Epithelial cell of proximal tubule (primary cell): ENCODE results near the gene MAFF. TPM values are rescaled to one million over a fixed set of nuclear protein-coding genes. Genes with fewer than 3 reads are reported as not detected.
"Not testable (repeated sequence)": the region's sequence is repeated elsewhere in the genome, so short reads cannot be mapped to it uniquely, and the experiment has no call there.

Experiments used
- DNase-seq: peaks from one replicate; pipeline ENCODE4 v3.0.0-alpha.2; 2011; ENCODE audit warnings: low read depth
- H3K4me3 ChIP-seq: 2 replicates; pipeline ENCODE4 v1.5.1; 2011; ENCODE audit warnings: low read depth, mild to moderate bottlenecking, low read length
- total RNA-seq: library from RNA; depleted of rRNA; stranded (reverse); fragments of >200 nt; gene quantifications from 2 replicates; pipeline ENCODE4 v1.2.3, GENCODE V29; 2015
- TF ChIP-seq, protein P1 (sequence below): conservative IDR thresholded peaks from 2 replicates; pipeline ENCODE4 v1.5.1; 2012; ENCODE audit warnings: low read depth, mild to moderate bottlenecking, low read length

Gene MAFF
- total RNA-seq, 1 donor from 2014 or later = 42.1 TPM

DNA sequence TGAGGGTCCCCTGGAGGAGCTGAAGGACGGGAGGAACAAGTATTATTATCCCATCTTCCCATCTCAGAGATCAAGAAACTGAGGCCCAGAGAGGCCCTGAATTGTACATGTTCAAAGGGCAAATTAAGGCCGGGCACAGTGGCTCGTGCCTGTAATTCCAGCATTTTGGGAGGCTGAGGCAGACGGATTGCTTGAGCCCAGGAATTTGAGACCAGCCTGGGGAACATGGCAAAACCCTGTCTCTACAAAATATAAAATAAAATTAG lies 28.2 kb upstream of the MAFF start:
- H3K4me3 ChIP-seq = no peak overlapping the region
- TF ChIP-seq, protein P1, sequence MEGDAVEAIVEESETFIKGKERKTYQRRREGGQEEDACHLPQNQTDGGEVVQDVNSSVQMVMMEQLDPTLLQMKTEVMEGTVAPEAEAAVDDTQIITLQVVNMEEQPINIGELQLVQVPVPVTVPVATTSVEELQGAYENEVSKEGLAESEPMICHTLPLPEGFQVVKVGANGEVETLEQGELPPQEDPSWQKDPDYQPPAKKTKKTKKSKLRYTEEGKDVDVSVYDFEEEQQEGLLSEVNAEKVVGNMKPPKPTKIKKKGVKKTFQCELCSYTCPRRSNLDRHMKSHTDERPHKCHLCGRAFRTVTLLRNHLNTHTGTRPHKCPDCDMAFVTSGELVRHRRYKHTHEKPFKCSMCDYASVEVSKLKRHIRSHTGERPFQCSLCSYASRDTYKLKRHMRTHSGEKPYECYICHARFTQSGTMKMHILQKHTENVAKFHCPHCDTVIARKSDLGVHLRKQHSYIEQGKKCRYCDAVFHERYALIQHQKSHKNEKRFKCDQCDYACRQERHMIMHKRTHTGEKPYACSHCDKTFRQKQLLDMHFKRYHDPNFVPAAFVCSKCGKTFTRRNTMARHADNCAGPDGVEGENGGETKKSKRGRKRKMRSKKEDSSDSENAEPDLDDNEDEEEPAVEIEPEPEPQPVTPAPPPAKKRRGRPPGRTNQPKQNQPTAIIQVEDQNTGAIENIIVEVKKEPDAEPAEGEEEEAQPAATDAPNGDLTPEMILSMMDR = no peak
- no peak for DNase-seq

DNA sequence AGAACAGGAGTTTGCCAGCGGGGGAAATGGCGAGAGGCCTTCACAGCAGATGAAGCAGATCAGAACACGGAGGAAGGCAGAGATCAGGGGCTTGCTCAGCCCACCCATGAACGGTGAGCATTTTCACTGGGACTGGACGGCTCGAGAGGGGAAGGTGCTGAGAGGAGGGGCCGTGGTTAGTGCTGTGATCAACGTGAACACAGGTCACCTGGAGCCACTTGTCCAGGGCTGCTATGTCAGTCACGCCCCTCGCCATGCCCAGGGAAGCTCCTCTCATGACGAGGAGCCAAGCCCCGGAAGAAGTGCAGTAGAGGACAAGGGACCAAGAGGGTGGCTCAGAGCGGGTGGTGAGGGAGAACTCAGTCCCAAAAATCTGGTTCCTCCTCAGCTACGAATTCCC lies 27.2 kb upstream of the MAFF start:
- no peak overlapping the region for H3K4me3 ChIP-seq
- DNase-seq = no peak
- TF ChIP-seq, protein P1 = no peak

DNA sequence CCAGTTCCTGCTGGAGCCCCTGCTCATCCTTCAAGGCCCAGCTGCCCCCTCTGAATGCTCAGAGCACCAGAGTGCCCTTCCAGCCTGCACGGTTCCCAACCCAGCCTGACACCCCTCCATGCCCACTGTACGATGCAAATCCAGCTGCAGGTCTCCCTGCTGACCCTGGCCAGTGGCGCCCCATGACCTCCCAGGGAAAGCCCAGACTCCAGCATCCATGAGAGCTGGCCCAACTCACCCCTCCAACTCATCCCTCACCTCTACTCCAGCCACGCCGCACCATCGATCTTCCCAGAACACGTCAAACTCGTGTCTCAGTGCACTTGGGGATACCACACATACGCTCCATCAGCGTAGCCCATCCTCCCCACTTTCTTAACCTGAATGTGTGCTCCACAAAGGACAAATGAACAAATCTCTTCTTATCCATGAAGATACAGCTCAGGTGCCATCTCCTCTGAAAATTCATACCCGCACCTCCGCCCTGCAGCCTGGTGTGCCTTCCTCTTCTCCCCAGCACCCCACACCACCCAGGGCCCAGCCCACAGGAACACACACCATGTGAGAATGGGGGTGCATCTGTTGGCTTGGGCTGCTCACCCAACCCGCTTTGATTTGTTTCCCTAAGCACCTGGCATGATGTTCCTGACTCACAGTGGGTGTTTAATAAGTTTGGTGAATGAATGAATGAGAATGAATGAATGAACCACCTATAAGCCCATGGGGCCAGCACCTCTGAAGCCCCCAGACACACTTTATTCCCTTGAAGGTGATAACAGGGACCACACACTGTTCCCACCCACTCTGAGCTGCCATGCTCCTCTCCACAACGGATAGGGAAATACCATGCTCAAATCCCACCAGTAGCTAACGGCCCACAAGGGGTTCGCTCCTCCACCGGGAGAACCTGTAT lies 26.3 kb upstream of the MAFF start:
- H3K4me3 ChIP-seq = no peak overlapping the region
- DNase-seq = no peak
- TF ChIP-seq, protein P1 = no peak

DNA sequence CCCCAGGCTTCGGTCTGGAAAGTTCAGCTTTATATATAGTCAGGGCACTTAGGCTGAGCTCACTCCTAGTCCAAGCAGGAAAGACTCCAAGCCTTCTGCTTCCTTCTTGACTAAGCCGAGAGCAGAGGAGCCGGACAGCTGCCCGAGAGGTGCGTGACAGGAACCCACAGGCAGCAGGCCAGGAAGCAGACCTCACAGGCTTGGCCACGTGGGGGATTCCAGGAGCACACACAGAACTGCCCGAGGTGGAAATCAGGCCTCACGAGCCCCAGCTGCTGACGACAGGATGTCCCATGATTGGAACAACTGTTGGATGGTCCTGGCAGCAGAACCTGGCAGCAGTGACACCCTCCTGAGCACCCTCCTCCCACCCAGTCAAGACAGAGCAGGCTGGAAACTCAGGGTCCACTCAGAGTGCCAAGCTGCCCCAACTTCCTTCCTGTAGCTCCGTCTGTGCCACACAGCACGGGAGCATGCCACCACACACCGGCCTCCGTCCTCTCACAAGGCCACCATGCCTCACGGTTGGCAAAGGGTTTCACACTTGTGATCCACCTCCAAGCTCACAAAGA lies 25.5 kb upstream of the MAFF start:
- no peak for DNase-seq
- TF ChIP-seq, protein P1 = no peak
- no peak overlapping the region for H3K4me3 ChIP-seq

DNA sequence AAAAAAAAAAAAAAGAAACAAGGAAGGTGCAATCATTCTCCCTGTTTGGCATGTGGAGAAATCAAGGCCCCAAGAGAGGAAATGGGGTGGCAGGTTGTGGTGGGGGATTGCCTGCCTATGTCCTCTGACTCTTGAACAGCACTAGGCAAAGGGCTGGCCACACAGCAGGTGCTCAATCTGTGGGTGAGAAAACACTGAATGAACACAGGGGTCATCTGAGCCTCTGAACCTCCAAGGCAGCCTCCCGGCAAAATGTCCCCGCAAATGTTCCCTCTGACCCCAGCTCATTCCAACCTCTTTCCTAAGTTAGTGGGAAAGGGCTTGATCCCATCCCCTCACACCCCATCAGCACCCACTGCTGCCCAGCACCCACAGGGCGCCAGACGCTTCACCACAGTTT lies 24.8 kb upstream of the MAFF start:
- no peak for DNase-seq
- no peak overlapping the region for H3K4me3 ChIP-seq
- TF ChIP-seq, protein P1 = no peak

DNA sequence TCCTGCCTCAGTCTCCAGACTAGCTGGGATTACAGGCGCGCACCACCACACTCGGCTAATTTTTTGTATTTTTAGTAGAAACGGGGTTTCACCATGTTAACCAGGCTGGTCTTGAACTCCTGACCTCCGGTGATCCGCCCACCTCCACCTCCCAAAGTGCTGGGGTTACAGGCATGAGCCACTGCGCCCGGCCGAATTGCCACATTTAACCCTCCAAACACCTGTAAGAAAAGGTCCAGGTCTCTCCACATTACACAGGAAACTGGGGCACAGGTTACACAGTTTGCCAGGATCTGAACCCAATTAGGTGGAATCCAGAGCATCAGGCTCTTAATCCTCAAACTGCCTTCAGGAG lies 24.2 kb upstream of the MAFF start:
- not testable (repeated sequence) for H3K4me3 ChIP-seq, DNase-seq

DNA sequence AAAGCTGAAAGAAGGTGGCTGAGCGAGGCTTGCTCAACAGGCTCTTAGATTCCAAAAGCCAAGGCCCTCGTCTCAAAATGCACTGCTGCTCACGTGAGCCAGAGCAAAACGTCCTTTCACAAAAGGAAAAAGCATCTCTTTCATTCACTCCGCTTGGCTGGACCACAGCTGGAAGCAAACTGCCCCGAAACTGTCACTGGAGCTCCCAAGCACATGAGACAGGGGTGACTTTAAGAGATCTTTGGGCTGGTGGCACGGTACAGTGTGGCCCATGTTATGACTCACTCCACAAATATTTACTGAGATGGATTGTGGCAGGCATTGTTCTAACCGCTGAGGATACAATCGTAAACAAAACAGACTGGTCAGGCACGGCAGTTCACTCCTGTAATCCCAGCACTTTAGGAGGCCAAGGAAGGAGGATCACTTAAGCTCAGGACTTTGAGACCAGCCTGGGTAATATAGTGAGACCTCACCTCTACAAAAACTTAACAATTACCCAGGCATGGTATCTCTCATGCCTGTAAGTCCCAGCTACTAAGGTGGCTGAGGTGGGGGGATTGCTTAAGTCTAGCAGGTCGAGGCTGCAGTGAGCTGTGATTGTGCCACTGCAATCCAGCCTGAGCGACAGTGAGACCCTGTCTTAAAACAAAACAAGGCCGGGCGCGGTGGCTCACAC lies 23.7 kb upstream of the MAFF start:
- no peak for DNase-seq
- H3K4me3 ChIP-seq = no peak overlapping the region
- TF ChIP-seq, protein P1 = no peak

DNA sequence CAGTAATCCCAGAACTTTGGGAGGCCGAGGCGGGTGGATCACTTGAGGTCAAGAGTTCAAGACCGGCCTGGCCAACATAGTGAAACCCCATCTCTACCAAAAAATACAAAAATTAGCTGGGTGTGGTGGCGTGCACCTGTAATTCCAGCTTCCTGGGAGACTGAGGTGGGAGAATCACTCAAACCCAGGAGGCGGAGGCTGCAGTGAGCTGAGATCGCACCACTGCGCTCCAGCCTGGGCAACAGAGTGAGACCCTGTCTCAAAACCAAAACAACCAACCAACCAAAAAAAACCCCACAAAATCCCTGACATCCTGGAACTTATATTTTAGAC lies 23.2 kb upstream of the MAFF start:
- not testable (repeated sequence) for H3K4me3 ChIP-seq, DNase-seq
